ENCODE data around the gene OPRM1. TPM values are rescaled to one million over a fixed set of nuclear protein-coding genes. Genes with fewer than 3 reads are reported as not detected.

The OPRM1 gene
- total RNA-seq (2022) (not detected in 2 replicates), Bru-seq, nascent RNA (not detected), BruChase-seq, experiment 1, labeled RNA remaining after a 6-hour chase (percentile 0 among the genes with signal in this experiment), BruChase-seq, experiment 2, labeled RNA remaining after a 2-hour chase (percentile 1 among the genes with signal in this experiment)
- long read RNA-seq, result 0 reads

GRCh38 chr6:154039231-154039842 lies at the start of gene OPRM1:
Gene OPRM1 (plus strand): TSS chr6:154039240. CDS start chr6:154039545, 305 bp downstream.
- peak; percentile 15 for DNase-seq (ENCODE audit: unreplicated experiment)
- no peaks in the 10 kb centered on the region for H3K27me3 Mint-ChIP-seq (ENCODE audit: insufficient read depth, unreplicated experiment)
- CTCF ChIA-PET, result no interaction called here
- intact Hi-C loops (cut with micrococcal nuclease), result no loop called here
- H3K36me3 Mint-ChIP-seq (ENCODE audit: insufficient read depth, unreplicated experiment), result no peaks in the 10 kb centered on the region
- POLR2A ChIA-PET, result interaction anchor here (1.4 kb wide), 1 partner anchor 15 kb away, joined by 5 read pairs; no protein-coding TSS in a partner anchor
- peaks cover 5% of the 10 kb centered on the region for H3K4me1 Mint-ChIP-seq (ENCODE audit: insufficient read depth, unreplicated experiment)
- TF ChIP-seq, protein P1, sequence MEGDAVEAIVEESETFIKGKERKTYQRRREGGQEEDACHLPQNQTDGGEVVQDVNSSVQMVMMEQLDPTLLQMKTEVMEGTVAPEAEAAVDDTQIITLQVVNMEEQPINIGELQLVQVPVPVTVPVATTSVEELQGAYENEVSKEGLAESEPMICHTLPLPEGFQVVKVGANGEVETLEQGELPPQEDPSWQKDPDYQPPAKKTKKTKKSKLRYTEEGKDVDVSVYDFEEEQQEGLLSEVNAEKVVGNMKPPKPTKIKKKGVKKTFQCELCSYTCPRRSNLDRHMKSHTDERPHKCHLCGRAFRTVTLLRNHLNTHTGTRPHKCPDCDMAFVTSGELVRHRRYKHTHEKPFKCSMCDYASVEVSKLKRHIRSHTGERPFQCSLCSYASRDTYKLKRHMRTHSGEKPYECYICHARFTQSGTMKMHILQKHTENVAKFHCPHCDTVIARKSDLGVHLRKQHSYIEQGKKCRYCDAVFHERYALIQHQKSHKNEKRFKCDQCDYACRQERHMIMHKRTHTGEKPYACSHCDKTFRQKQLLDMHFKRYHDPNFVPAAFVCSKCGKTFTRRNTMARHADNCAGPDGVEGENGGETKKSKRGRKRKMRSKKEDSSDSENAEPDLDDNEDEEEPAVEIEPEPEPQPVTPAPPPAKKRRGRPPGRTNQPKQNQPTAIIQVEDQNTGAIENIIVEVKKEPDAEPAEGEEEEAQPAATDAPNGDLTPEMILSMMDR (IDR thresholded peaks at IDR 0.05; ENCODE audit: unreplicated experiment), result no peak
- H3K4me3 Mint-ChIP-seq (ENCODE audit: unreplicated experiment), result no peak within 1 kb of the TSS
- BruUV-seq (replicated peaks), result no TSS peak
- H3K9me3 Mint-ChIP-seq (ENCODE audit: unreplicated experiment), result no peaks in the 10 kb centered on the region
- no peak within 1 kb of the TSS for H3K27ac Mint-ChIP-seq (ENCODE audit: low read depth, unreplicated experiment)

- BruUV-seq (replicated peaks), result no TSS peak
- POLR2A ChIA-PET, result no interaction called here
- CTCF ChIA-PET, result no interaction called here
- intact Hi-C loops (cut with micrococcal nuclease), result no loop called here
- Mint-ChIP-seq H3K27me3 (ENCODE audit: insufficient read depth, unreplicated experiment) (no peaks in the 10 kb centered on the region), H3K4me3 (ENCODE audit: unreplicated experiment) (no peak overlapping the region), H3K4me1 (ENCODE audit: insufficient read depth, unreplicated experiment) (no peaks in the 10 kb centered on the region), H3K27ac (ENCODE audit: low read depth, unreplicated experiment) (no peak overlapping the region), H3K36me3 (ENCODE audit: insufficient read depth, unreplicated experiment) (no peaks in the 10 kb centered on the region), H3K9me3 (ENCODE audit: unreplicated experiment) (no peaks in the 10 kb centered on the region)
- no peak for DNase-seq (ENCODE audit: unreplicated experiment)
- TF ChIP-seq, protein P1 (IDR thresholded peaks at IDR 0.05; ENCODE audit: unreplicated experiment), result no peak
Measured at GRCh38 chr6:153989989-153990388, 49.1 kb upstream of the OPRM1 start.

- TF ChIP-seq, protein P1 (IDR thresholded peaks at IDR 0.05; ENCODE audit: unreplicated experiment), result no peak
- BruUV-seq (replicated peaks), result no TSS peak
- Mint-ChIP-seq H3K4me3 (ENCODE audit: unreplicated experiment) (no peak overlapping the region), H3K27ac (ENCODE audit: low read depth, unreplicated experiment) (no peak overlapping the region), H3K36me3 (ENCODE audit: insufficient read depth, unreplicated experiment) (no peaks in the 10 kb centered on the region), H3K27me3 (ENCODE audit: insufficient read depth, unreplicated experiment) (no peaks in the 10 kb centered on the region), H3K4me1 (ENCODE audit: insufficient read depth, unreplicated experiment) (peaks cover 8% of the 10 kb centered on the region), H3K9me3 (ENCODE audit: unreplicated experiment) (no peaks in the 10 kb centered on the region)
- CTCF ChIA-PET, result interaction anchor here (1.3 kb wide), 1 partner anchor 441 kb away, joined by 3 read pairs; no protein-coding TSS in a partner anchor
- intact Hi-C loops (cut with micrococcal nuclease), result no loop called here
- POLR2A ChIA-PET, result no interaction called here
- DNase-seq (ENCODE audit: unreplicated experiment), result no peak
Measured at GRCh38 chr6:153994004-153994403, 45.0 kb upstream of the OPRM1 start.

GRCh38 chr6:153994811-153995210 lies 44.2 kb upstream of the OPRM1 start:
- BruUV-seq (replicated peaks), result no TSS peak
- POLR2A ChIA-PET, result no interaction called here
- TF ChIP-seq, protein P1 (IDR thresholded peaks at IDR 0.05; ENCODE audit: unreplicated experiment), result no peak
- intact Hi-C loops (cut with micrococcal nuclease), result no loop called here
- H3K9me3 Mint-ChIP-seq (ENCODE audit: unreplicated experiment), result no peaks in the 10 kb centered on the region
- peaks cover 8% of the 10 kb centered on the region for H3K4me1 Mint-ChIP-seq (ENCODE audit: insufficient read depth, unreplicated experiment)
- CTCF ChIA-PET, result interaction anchor here (0.7 to 1.3 kb wide), 2 partner anchors 13 to 441 kb away, joined by 3 read pairs; no protein-coding TSS in a partner anchor
- H3K36me3 Mint-ChIP-seq (ENCODE audit: insufficient read depth, unreplicated experiment), result no peaks in the 10 kb centered on the region
- H3K27ac Mint-ChIP-seq (ENCODE audit: low read depth, unreplicated experiment), result no peak overlapping the region
- H3K27me3 Mint-ChIP-seq (ENCODE audit: insufficient read depth, unreplicated experiment), result no peaks in the 10 kb centered on the region
- no peak overlapping the region for H3K4me3 Mint-ChIP-seq (ENCODE audit: unreplicated experiment)
- DNase-seq (ENCODE audit: unreplicated experiment), result no peak
